GM19193 (cell line): ENCODE measurements around the gene MYO16.

Experiments used
- POLR2A ChIP-seq: IDR thresholded peaks from 4 replicates; pipeline ENCODE4 v1.6.1; 2011; ENCODE audit not compliant: insufficient read depth, insufficient read length; ENCODE audit errors: extremely low read depth

The MYO16 gene

DNA sequence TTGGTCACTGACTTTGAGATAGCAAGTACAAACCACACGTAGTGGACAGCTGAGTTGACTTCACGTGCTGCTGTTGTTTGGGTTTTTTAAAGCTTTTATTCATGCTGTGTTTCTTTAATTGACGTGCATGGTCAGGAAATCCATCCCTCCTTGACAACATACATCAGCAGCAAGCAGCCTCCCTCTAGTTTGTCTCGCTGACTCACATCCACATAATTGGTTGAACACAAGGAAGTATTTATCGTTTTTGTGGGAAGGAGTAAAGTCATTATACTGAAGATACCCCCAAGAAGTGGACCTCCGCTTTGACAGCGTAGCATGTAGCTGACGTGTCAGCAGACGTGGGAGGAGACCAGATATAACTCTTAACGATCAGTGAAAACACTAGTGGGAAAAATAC, 355.8 kb downstream of the MYO16 start:
- TF ChIP-seq POLR2A = no peak

- TF ChIP-seq POLR2A = no peak
Measured at GRCh38 chr13:108987517-108987916, 358.1 kb downstream of the MYO16 start.

DNA sequence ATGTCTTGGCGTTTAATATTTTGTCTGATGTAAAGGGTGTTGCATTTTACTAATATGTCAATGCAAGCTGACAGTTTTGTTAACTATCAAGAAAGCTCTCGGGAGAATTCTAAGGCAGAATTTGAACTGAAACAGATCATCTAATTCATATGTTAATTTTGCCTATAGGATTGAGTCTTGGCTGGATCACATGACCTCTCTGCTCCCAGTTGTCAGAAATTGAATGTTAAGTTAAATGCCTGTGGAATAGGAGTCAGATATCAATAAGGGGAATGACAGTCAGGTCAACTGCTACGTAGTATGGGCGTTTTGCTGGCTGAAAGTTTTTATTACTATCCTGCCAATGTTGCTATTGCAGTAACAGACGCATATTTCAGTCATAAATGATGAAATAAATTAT, 358.5 kb downstream of the MYO16 start:
- TF ChIP-seq POLR2A = no peak

- no peak for TF ChIP-seq POLR2A
Measured at GRCh38 chr13:108993346-108993745, 363.9 kb downstream of the MYO16 start.

DNA sequence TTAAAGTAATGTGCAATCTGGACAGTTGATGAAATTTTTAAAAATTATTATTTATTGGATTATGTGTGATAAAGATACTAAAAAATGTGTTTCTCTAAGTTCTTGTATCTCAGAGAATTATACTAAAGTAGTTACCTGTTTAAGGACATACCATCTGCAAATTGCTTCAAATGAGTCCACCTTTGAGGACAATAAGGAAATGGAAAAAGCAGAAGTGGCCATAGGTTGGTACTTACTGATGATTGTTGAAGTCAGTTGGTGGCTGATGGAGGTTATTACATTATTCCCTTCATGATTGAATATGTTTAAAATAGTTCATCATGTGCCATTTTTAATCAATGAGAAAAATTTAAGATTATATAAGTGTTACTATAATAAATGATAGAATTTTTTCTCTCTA, 367.0 kb downstream of the MYO16 start:
- TF ChIP-seq POLR2A = no peak

DNA sequence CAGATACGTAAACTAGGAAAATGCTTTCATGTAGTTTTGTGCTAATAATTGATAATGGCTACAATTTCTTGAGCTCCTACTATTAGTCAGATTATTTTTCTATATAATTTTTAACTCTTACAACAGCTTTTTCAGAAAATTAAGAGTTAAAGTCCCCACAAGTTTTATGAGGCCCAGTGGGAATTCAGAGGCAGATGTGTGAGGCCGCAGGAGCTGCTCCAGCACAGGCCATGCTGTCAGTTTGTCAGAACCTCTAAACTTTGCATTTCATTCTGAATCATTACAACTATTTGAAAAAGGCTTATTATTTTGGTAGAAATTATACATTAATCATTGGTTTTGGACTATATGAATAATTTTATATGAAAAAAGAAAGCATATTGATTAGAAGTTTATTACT, 370.8 kb downstream of the MYO16 start:
- no peak for TF ChIP-seq POLR2A

GRCh38 chr13:109002934-109003333, 373.5 kb downstream of the MYO16 start:
- TF ChIP-seq POLR2A = no peak

GRCh38 chr13:109007946-109008345, 378.5 kb downstream of the MYO16 start:
- TF ChIP-seq POLR2A = no peak

GRCh38 chr13:109009756-109010155, 380.3 kb downstream of the MYO16 start:
- no peak for TF ChIP-seq POLR2A

- TF ChIP-seq POLR2A = no peak
Measured at GRCh38 chr13:109010912-109011311, 381.5 kb downstream of the MYO16 start.

DNA sequence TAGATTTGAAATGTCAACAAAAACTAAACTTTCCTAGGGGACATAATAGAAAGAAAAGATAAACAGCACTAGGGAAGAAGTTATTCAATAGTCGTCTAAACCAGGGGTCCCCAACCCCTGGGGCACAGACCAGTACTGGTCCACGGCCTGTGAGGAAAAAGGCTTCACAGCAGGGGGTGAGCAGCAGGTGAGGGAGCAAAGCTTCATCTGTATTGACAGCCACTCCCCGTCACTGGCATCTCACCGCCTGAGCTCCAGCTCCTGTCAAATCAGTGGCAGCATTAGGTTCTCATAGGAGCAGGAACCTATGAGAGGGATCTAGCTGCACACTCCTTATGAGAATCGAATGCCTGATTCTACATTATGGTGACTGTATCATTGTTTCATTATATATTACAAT, 382.7 kb downstream of the MYO16 start:
- TF ChIP-seq POLR2A = no peak

- TF ChIP-seq POLR2A = no peak
Measured at GRCh38 chr13:109021558-109021957, 392.1 kb downstream of the MYO16 start.

GRCh38 chr13:109024611-109025010, 395.2 kb downstream of the MYO16 start:
- TF ChIP-seq POLR2A = no peak

DNA sequence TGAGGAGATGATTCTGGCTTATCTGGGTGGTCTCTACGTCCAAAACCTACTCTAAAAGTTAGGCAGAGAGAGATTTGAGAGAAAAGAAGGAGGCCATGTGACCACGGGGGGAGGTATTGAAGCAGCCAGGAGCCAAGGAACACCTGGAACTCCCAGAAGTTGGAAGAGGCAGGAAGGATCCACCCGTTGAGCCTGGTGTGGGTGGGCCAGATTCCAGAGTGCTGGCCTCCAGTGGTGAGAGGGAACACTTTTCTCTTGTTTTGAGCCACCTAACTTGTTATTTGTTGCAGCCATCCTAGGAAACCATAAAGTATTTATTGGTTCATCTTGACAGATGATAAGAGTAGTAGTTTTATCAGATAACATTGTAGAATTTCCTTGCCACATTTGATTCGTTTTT, 396.9 kb downstream of the MYO16 start:
- no peak for TF ChIP-seq POLR2A

- no peak for TF ChIP-seq POLR2A
Measured at GRCh38 chr13:109028624-109029023, 399.2 kb downstream of the MYO16 start.

DNA sequence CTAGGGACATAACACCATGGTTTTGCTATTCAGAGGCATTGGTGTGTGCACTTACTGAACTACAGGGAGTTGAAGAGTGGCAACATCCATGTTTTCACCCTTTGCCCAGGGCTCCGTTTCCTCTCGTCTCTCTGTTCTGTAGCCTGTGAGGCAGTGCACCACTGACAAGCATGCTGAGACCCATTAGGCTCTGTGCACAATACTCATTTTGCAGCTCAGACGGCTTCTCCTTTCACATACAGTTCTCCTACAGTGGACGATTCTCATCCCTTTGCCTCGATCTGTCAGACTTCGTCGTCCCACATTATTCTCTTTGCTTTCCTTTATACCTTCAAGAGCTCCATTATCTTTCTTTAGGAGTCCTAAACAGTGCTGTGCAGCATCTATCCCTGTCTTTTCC, 403.7 kb downstream of the MYO16 start:
- TF ChIP-seq POLR2A = no peak

GRCh38 chr13:109036078-109036780, 406.8 kb downstream of the MYO16 start:
- no peak for TF ChIP-seq POLR2A

- TF ChIP-seq POLR2A = no peak
Measured at GRCh38 chr13:109043636-109044035, 414.2 kb downstream of the MYO16 start.

GRCh38 chr13:109055850-109056249, 426.4 kb downstream of the MYO16 start:
- TF ChIP-seq POLR2A = no peak
